NCI-H1694 treated with DMSO at 0.1 percent for 48 hours (cell line): ENCODE measurements around the gene DNAH11.

Experiments used
- DNase-seq: peaks from one replicate; lab custom pipeline; 2025; lab: John Stamatoyannopoulos, UW

DNAH11 gene

GRCh38 chr7:21550821-21551531, 8.1 kb downstream of the DNAH11 start:
- DNase-seq, result no peak

GRCh38 chr7:21562385-21562784, 19.5 kb downstream of the DNAH11 start:
- no peak for DNase-seq

- DNase-seq, result no peak
Observed at GRCh38 chr7:21565614-21566013, 22.8 kb downstream of the DNAH11 start.

GRCh38 chr7:21566094-21566493, 23.3 kb downstream of the DNAH11 start:
- no peak for DNase-seq

- no peak for DNase-seq
Observed at GRCh38 chr7:21568762-21569161, 25.9 kb downstream of the DNAH11 start.

- DNase-seq, result no peak
Observed at GRCh38 chr7:21572331-21573313, 29.8 kb downstream of the DNAH11 start.

- DNase-seq, result no peak
Observed at GRCh38 chr7:21579341-21580072, 36.7 kb downstream of the DNAH11 start.

- DNase-seq, result no peak
Observed at GRCh38 chr7:21580073-21580521, 37.3 kb downstream of the DNAH11 start.

GRCh38 chr7:21585070-21585724, 42.4 kb downstream of the DNAH11 start:
- DNase-seq, result no peak

GRCh38 chr7:21587139-21587784, 44.4 kb downstream of the DNAH11 start:
- DNase-seq, result no peak

- no peak for DNase-seq
Observed at GRCh38 chr7:21596801-21597200, 54.0 kb downstream of the DNAH11 start.

GRCh38 chr7:21603462-21603861, 60.6 kb downstream of the DNAH11 start:
- DNase-seq, result no peak

- no peak for DNase-seq
Observed at GRCh38 chr7:21603972-21604749, 61.3 kb downstream of the DNAH11 start.

- DNase-seq, result no peak
Observed at GRCh38 chr7:21605008-21605585, 62.3 kb downstream of the DNAH11 start.

- no peak for DNase-seq
Observed at GRCh38 chr7:21608465-21608864, 65.6 kb downstream of the DNAH11 start.

- DNase-seq, result no peak
Observed at GRCh38 chr7:21611129-21611528, 68.3 kb downstream of the DNAH11 start.

- DNase-seq, result no peak
Observed at GRCh38 chr7:21616091-21616490, 73.3 kb downstream of the DNAH11 start.

- DNase-seq, result no peak
Observed at GRCh38 chr7:21616796-21617436, 74.1 kb downstream of the DNAH11 start.

- DNase-seq, result no peak
Observed at GRCh38 chr7:21617513-21617912, 74.7 kb downstream of the DNAH11 start.
